ENCODE data around the gene MAP4. TPM values are rescaled to one million over a fixed set of nuclear protein-coding genes. Genes with fewer than 3 reads are reported as not detected.

The MAP4 gene
- total RNA-seq, 1 experiment from 2014 or later = 140 TPM

DNA sequence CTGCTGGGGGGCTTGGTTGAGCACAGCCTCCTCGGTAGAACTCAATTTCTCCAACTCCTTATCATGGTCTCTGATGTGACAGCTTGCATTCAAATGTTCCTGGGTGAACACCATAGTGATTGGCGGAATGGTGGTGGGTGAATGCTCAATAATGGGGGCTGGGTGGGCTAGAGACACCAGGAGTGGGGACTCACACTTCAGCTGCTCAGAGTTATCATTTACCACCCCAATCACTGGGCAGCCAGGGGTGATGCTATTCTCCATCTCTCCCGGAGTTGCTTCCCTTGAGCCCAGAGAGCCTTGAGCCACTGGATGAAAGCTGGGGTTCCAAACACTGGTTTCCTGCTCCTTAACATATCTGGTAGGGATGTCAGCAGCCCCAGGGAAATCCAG, 124.6 kb downstream of the MAP4 start:
- H2BK12ac ChIP-seq (ENCODE audit: insufficient read length, low read depth, low read length) = no peak overlapping the region
- H2BK20ac ChIP-seq (ENCODE audit: low read depth, low read length, poor library complexity, severe bottlenecking) = no peak overlapping the region
- H3T11ph ChIP-seq (ENCODE audit: low read length) = no peak overlapping the region
- H3K27ac ChIP-seq (ENCODE audit: insufficient read length, low read depth, low read length) = no peak overlapping the region
- peak overlapping the region in 1 of 3 experiments; percentile 94; a peak in 2 of 7 replicates for H3K27ac Mint-ChIP-seq
- H2BK120ac ChIP-seq (ENCODE audit: low read depth, low read length, poor library complexity, severe bottlenecking) = no peak overlapping the region
- H3K36me3 Mint-ChIP-seq (ENCODE audit: insufficient read depth in 1 of 3, low read depth in 3 of 3) = peaks cover 17 to 28% (median 23%) of the 10 kb centered on the region in 3 experiments; a peak in 6 of 7 replicates
- H4K5ac ChIP-seq (ENCODE audit: insufficient read length, low read depth, low read length) = no peak overlapping the region
- no peaks in the 10 kb centered on the region for H3K23me2 ChIP-seq (ENCODE audit: insufficient read length, low read depth, low read length, poor library complexity, severe bottlenecking)
- no peaks in the 10 kb centered on the region for H3K9me3 Mint-ChIP-seq
- no CpG with 5 or more reads among the region's 3 CpGs for WGBS (ENCODE audit: extremely low coverage, insufficient read length, low lambda C conversion rate)
- H4K91ac ChIP-seq (ENCODE audit: insufficient read length, low read depth, low read length) = no peak overlapping the region
- H4K8ac ChIP-seq (replicated peaks; ENCODE audit: insufficient read length, low read depth, low read length) = no peak overlapping the region
- H2AFZ ChIP-seq (ENCODE audit: low read length) = no peak overlapping the region
- TF ChIP-seq CTCF (conservative IDR thresholded peaks at IDR 0.05) = no peak
- H3K79me1 ChIP-seq (ENCODE audit: insufficient read depth, low read depth, low read length, poor library complexity, severe bottlenecking) = no peaks in the 10 kb centered on the region
- H3K4me2 ChIP-seq (ENCODE audit: insufficient read depth, insufficient read length, low read length) = no peak overlapping the region
- H3K4me1 Mint-ChIP-seq = peaks cover 43 to 56% of the 10 kb centered on the region in 2 experiments
- H3K23ac ChIP-seq (ENCODE audit: insufficient read length, low read depth, low read length) = no peak overlapping the region
- H3K9me3 ChIP-seq (ENCODE audit: control insufficient read depth, low read depth, low read length) = no peaks in the 10 kb centered on the region
- no peak overlapping the region for H3K56ac ChIP-seq (ENCODE audit: insufficient read length, low read depth, low read length)
- no peak overlapping the region for H2BK5ac ChIP-seq (ENCODE audit: insufficient read length, low read length)
- peaks cover 3% of the 10 kb centered on the region for H3K4me1 ChIP-seq (ENCODE audit: insufficient read depth, low read length)
- no peak overlapping the region for H3K9ac ChIP-seq (ENCODE audit: extremely low read depth, insufficient read length, low read length)
- no peaks in the 10 kb centered on the region for H4K20me1 ChIP-seq (ENCODE audit: control insufficient read depth, insufficient read depth, insufficient read length)
- H3K4ac ChIP-seq (ENCODE audit: low read depth, low read length) = no peak overlapping the region
- no peak overlapping the region for H3K4me3 Mint-ChIP-seq
- H3K18ac ChIP-seq (ENCODE audit: insufficient read length, low read depth, low read length) = no peak overlapping the region
- no peaks in the 10 kb centered on the region for H3K27me3 ChIP-seq (ENCODE audit: insufficient read depth, low read length)
- no peak for DNase-seq
- no peak overlapping the region for H2AK5ac ChIP-seq (ENCODE audit: insufficient read length, low read length)
- H3K14ac ChIP-seq (ENCODE audit: insufficient read depth, low read length) = no peak overlapping the region
- no peak overlapping the region for H2BK15ac ChIP-seq (ENCODE audit: low read depth, low read length)
- no peaks in the 10 kb centered on the region for H3K79me2 ChIP-seq (ENCODE audit: insufficient read depth, low read length)
- no peaks in the 10 kb centered on the region for H3K27me3 Mint-ChIP-seq (ENCODE audit: low read depth)

All from H9 (cell line).